GM18499 (cell line): ENCODE data around the gene S100Z.
"Not testable (repeated sequence)": the region's sequence is repeated elsewhere in the genome, so short reads cannot be mapped to it uniquely, and the experiment has no call there.

Experiments
- ATAC-seq: cut with Tn5 transposase; IDR thresholded peaks from one replicate; pipeline ENCODE4 v1.9.1; 2021; ENCODE audit warnings: moderate number of reproducible peaks; ENCODE audit not compliant: insufficient read depth, unreplicated experiment

Gene S100Z

GRCh38 chr5:76822105-76822731 lies 27.6 kb upstream of the S100Z start:
- not testable (repeated sequence) for ATAC-seq

- ATAC-seq: not testable (repeated sequence)
These were observed 23.4 kb upstream of the S100Z start for GRCh38 chr5:76826416-76826815.

GRCh38 chr5:76831110-76831452 lies 18.7 kb upstream of the S100Z start:
- no peak for ATAC-seq

- no peak for ATAC-seq
These were observed 13.6 kb upstream of the S100Z start for GRCh38 chr5:76836181-76836580.

GRCh38 chr5:76836585-76836984 lies 13.2 kb upstream of the S100Z start:
- no peak for ATAC-seq

- no peak for ATAC-seq
These were observed 11.1 kb upstream of the S100Z start for GRCh38 chr5:76838481-76839261.

- ATAC-seq: no peak
These were observed 8.5 kb upstream of the S100Z start for GRCh38 chr5:76841361-76841760.

- no peak for ATAC-seq
These were observed 3.9 kb upstream of the S100Z start for GRCh38 chr5:76845890-76846289.

GRCh38 chr5:76850543-76851145 lies 830 bp downstream of the S100Z start:
- ATAC-seq: no peak

- no peak for ATAC-seq
These were observed 2.0 kb downstream of the S100Z start for GRCh38 chr5:76851728-76852369.

GRCh38 chr5:76852772-76853171 lies 3.0 kb downstream of the S100Z start:
- ATAC-seq: no peak

- ATAC-seq: not testable (repeated sequence)
These were observed 3.9 kb downstream of the S100Z start for GRCh38 chr5:76853741-76854140.

- no peak for ATAC-seq
These were observed 4.8 kb downstream of the S100Z start for GRCh38 chr5:76854644-76855043.

- ATAC-seq: not testable (repeated sequence)
These were observed 5.7 kb downstream of the S100Z start for GRCh38 chr5:76855501-76855900.

GRCh38 chr5:76855961-76856360 lies 6.1 kb downstream of the S100Z start:
- no peak for ATAC-seq

GRCh38 chr5:76856800-76857199 lies 7.0 kb downstream of the S100Z start:
- ATAC-seq: not testable (repeated sequence)

- no peak for ATAC-seq
These were observed 9.9 kb downstream of the S100Z start for GRCh38 chr5:76859591-76860247.

- ATAC-seq: no peak
These were observed 11.8 kb downstream of the S100Z start for GRCh38 chr5:76861612-76862011.

GRCh38 chr5:76863001-76863400 lies 13.2 kb downstream of the S100Z start:
- no peak for ATAC-seq

- ATAC-seq: no peak
These were observed 16.7 kb downstream of the S100Z start for GRCh38 chr5:76866503-76866902.

GRCh38 chr5:76867038-76867437 lies 17.2 kb downstream of the S100Z start:
- ATAC-seq: no peak
